Esophagus squamous epithelium (tissue), 5 donors: ENCODE data around the gene USP28. TPM values are rescaled to one million over a fixed set of nuclear protein-coding genes. Genes with fewer than 3 reads are reported as not detected.
"Not testable (repeated sequence)": the region's sequence is repeated elsewhere in the genome, so short reads cannot be mapped to it uniquely, and the experiment has no call there.

Experiments
- DNase-seq: peaks from one replicate; lab custom pipeline; 2025; lab: John Stamatoyannopoulos, UW
- H3K27ac ChIP-seq, 4 donors: fragments of 200-600 bp; sonication (generic); one replicate each; pipeline ENCODE4 v1.5.1; 2016 to 2019; ENCODE audit warnings: mild to moderate bottlenecking in 1 of 4
- H3K27me3 ChIP-seq, 4 donors: fragments of 200-600 bp; sonication (generic); 1 replicate in 3 of 4; 2 replicates in 1 of 4; pipeline versions ENCODE4 v1.5.1 to v1.6.0; 2017 to 2021; ENCODE audit warnings: antibody characterized with exemption in 1 of 4
- H3K36me3 ChIP-seq, 3 donors: fragments of 200-600 bp; sonication (generic); one replicate each; pipeline ENCODE4 v1.5.1; 2016 to 2019
- H3K4me1 ChIP-seq, 3 donors: fragments of 200-600 bp; sonication (generic); one replicate each; pipeline ENCODE4 v1.5.1; 2017 to 2019
- H3K4me3 ChIP-seq, 4 donors: fragments of 200-600 bp; sonication (generic); 1 replicate in 3 of 4; 2 replicates in 1 of 4; pipeline ENCODE4 v1.5.1; 2016 to 2019; ENCODE audit warnings: mild to moderate bottlenecking in 2 of 4, moderate library complexity in 1 of 4
- H3K9me3 ChIP-seq, 3 donors: fragments of 200-600 bp; sonication (generic); one replicate each; pipeline ENCODE4 v1.5.1; 2016 to 2019
- CTCF ChIP-seq, 6 experiments: fragments of 450-650 bp in 4 of 6; fragments of 200-600 bp in 2 of 6; sonication (generic) in 2 of 6; IDR thresholded peaks; one replicate each; pipeline ENCODE4 v1.5.1; 2016 to 2019; ENCODE audit warnings: antibody characterized with exemption in 6 of 6, mild to moderate bottlenecking in 4 of 6, moderate library complexity in 4 of 6
- POLR2A ChIP-seq, 4 donors: fragments of 450-650 bp; IDR thresholded peaks; one replicate each; pipeline ENCODE4 v1.6.1; 2017; ENCODE audit warnings: antibody characterized with exemption in 4 of 4, mild to moderate bottlenecking in 4 of 4, moderate library complexity in 3 of 4
- WGBS, 2 donors: methylation state at CpG; one replicate each; pipeline ENCODE4 v1.1.5; 2018; 5-methylcytosine and 5-hydroxymethylcytosine counted together
- intact Hi-C: fragments of 100-400 bp; cut with DNase I; formaldehyde crosslinking; loops from one replicate; pipeline ENCODE4 v1.15.0; 2022
- total RNA-seq, 4 donors: library from RNA; depleted of rRNA; stranded (reverse); fragments of >200 nt; gene quantifications; one replicate each; pipeline ENCODE4 v1.1.0, GENCODE V29; 2016
- donor health status: DM: yes; HTN: yes; CAD: no.

Gene USP28
- 10 to 100 TPM; 11.4 to 38.6 (median 16.0) TPM for total RNA-seq

GRCh38 chr11:113875234-113876073, at the start of gene USP28:
Gene USP28 (minus strand): TSS chr11:113875572. CDS start chr11:113875501, 71 bp downstream.
- Histone ChIP-seq H3K4me1 (peaks cover 4 to 42% (median 18%) of the 10 kb centered on the region in 3 donors), H3K27me3 (no peaks in the 10 kb centered on the region), H3K4me3 (peak within 1 kb of the TSS; percentile 64 to 91 (median 80)), H3K9me3 (no peaks in the 10 kb centered on the region), H3K27ac (peak within 1 kb of the TSS; percentile 87 to 96 (median 94)), H3K36me3 (no peaks in the 10 kb centered on the region)
- WGBS, 2 donors, result 0 to 1% methylated on average over 11 to 22 of the region's 95 CpGs
- DNase-seq, result peak; percentile 51
- TF ChIP-seq CTCF (IDR thresholded peaks at IDR 0.05) (peak in 3 of 6 experiments; percentile 15 to 35 (median 17)), POLR2A (IDR thresholded peaks at IDR 0.05) (peak in 2 of 4 donors; percentile 68 to 74)
- intact Hi-C loops, result no loop called here

- H3K36me3 ChIP-seq, result no peaks in the 10 kb centered on the region
- H3K4me1 ChIP-seq, result peaks cover 0 to 8% (median 0%) of the 10 kb centered on the region in 3 donors
- H3K27me3 ChIP-seq, result peaks cover 0 to 16% (median 0%) of the 10 kb centered on the region in 4 donors
- no peak overlapping the region for H3K4me3 ChIP-seq
- no peaks in the 10 kb centered on the region for H3K9me3 ChIP-seq
- WGBS, 2 donors, result 73 to 74% methylated on average over 2 of the region's 2 CpGs
- intact Hi-C loops, result no loop called here
- DNase-seq, result no peak
- TF ChIP-seq POLR2A (IDR thresholded peaks at IDR 0.05) (no peak), CTCF (IDR thresholded peaks at IDR 0.05) (no peak)
- H3K27ac ChIP-seq, result no peak overlapping the region
These were observed 48.2 kb upstream of the USP28 start for GRCh38 chr11:113923572-113923971.

- H3K36me3 ChIP-seq, DNase-seq, H3K4me1 ChIP-seq, H3K9me3 ChIP-seq, H3K4me3 ChIP-seq, H3K27ac ChIP-seq, intact Hi-C loops: not testable (repeated sequence)
- WGBS, 2 donors, result 83 to 90% methylated on average over 5 to 9 of the region's 9 CpGs
- peaks cover 0 to 36% (median 0%) of the 10 kb centered on the region in 4 donors for H3K27me3 ChIP-seq
These were observed 36.1 kb upstream of the USP28 start for GRCh38 chr11:113911491-113911890.

GRCh38 chr11:113908098-113908497, 32.7 kb upstream of the USP28 start:
- no peak overlapping the region for H3K27ac ChIP-seq
- H3K4me1 ChIP-seq, result no peaks in the 10 kb centered on the region
- TF ChIP-seq CTCF (IDR thresholded peaks at IDR 0.05), result no peak
- TF ChIP-seq POLR2A (IDR thresholded peaks at IDR 0.05), result no peak
- intact Hi-C loops, result no loop called here
- no peaks in the 10 kb centered on the region for H3K9me3 ChIP-seq
- H3K27me3 ChIP-seq, result peaks cover 0 to 33% (median 0%) of the 10 kb centered on the region in 4 donors
- no peak overlapping the region for H3K4me3 ChIP-seq
- no peak for DNase-seq
- no peaks in the 10 kb centered on the region for H3K36me3 ChIP-seq
- 72 to 74% methylated on average over 9 of the region's 9 CpGs for WGBS, 2 donors

GRCh38 chr11:113907681-113908080, 32.3 kb upstream of the USP28 start:
- 62 to 64% methylated on average over 7 to 8 of the region's 8 CpGs for WGBS, 2 donors
- no peak overlapping the region for H3K27ac ChIP-seq
- H3K27me3 ChIP-seq, result peaks cover 0 to 33% (median 0%) of the 10 kb centered on the region in 4 donors
- H3K9me3 ChIP-seq, result no peaks in the 10 kb centered on the region
- no peak for DNase-seq
- intact Hi-C loops, result no loop called here
- no peaks in the 10 kb centered on the region for H3K36me3 ChIP-seq
- no peak overlapping the region for H3K4me3 ChIP-seq
- TF ChIP-seq CTCF (IDR thresholded peaks at IDR 0.05), result no peak
- TF ChIP-seq POLR2A (IDR thresholded peaks at IDR 0.05), result no peak
- no peaks in the 10 kb centered on the region for H3K4me1 ChIP-seq
